ENCODE data around the gene CERS1.

CERS1 gene

GRCh38 chr19:18895824-18896341 is at the start of gene CERS1:
Gene CERS1, minus strand, starts transcription at chr19:18896158. Its CDS starts 86 bp downstream, at chr19:18896072.
- no peak for DNase-seq

DNA sequence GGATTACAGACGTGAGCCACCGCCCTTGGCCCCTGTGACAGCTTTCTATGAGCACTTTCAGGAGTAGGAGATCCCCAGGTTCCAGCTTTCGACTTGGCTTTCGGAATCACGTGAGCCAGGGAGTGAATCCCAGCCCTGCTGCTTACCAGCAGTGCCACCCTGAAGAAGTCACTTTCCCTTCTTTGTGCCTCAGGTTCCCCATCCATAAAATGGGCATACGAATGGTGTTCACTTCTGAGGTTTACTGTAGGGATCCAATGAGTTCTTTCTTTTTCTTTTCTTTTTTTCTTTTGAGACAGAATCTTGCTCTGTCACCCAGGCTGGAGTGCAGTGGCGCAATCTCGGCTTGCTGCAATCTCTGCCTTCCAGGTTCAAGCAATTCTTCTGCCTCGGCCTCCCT is 49.3 kb upstream of the CERS1 start:
- no peak for DNase-seq

- no peak for DNase-seq
These were observed 47.5 kb upstream of the CERS1 start for GRCh38 chr19:18943465-18943864.

DNA sequence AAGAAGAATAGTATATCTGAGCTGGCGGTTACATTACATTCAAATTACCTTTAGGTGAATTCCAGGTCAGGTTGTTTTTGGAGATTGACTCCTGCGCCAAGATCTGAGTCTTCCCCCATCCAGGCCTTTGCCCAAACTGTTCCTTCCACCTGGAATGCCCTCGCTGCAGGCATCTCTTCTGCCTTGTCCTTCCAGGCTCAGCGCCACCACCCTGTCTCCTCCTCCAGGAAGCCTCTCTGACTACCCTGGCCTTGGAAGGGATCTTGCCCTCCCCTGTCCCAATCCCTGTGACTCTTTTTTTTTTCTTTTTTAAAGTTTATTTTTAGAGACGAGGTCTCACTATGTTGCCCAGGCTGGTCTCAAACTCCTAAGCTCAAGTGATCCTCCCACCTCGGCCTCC is 46.7 kb upstream of the CERS1 start:
- DNase-seq, result no peak

- DNase-seq, result no peak
These were observed 45.8 kb upstream of the CERS1 start for GRCh38 chr19:18941628-18942354.

DNA sequence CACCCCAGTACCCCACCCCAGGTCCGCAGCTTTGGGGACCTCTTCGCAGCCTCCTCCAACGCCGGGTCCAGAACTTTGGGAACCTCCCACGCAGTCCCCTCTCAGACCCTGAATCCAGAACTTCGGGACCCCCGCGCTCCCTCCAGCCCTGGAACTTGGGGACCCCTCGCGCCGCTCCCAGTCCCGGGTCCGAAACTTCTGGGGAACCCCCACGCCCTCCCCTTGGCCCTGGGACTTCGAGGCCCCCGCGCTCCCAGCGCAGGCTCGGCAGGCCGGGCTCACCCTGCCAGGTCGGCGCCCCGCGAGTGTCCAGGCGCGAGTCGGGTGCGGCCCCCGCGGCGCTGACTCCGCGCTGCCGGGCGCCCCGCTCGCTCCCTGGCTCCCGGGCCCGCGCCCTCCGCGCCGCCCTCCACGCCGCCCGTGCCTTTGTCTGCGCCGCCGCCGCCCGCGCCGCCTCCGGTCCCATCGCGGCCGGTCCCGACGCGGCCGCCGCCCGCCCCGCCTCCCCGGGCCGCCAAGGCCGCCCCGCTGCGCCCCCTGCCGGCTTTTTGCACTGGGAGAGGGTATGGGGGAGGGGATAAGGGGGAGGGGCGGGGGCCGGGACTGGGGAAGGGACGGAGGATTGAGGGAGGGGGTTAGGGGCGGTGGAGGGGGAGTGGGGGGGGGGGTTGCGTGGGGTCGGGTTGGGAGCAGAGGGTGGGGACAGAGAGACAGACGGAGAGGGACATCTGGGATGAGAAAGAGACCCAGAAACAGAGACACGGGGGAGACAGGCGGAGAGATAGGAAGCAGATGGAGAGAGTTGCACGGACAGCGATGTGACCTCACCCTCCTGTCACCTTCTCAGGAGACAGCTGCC is 45.0 kb upstream of the CERS1 start, which contains the start of gene HOMER3:
HOMER3 (minus strand) TSS at position 449 of the 859 bp plus-strand sequence. CDS start 2,235 bp downstream, outside the sequence.
- DNase-seq, result peak; percentile 29 to 55

GRCh38 chr19:18939922-18940768 is 44.2 kb upstream of the CERS1 start:
- peak in 1 of 2 donors; percentile 50 for DNase-seq

DNA sequence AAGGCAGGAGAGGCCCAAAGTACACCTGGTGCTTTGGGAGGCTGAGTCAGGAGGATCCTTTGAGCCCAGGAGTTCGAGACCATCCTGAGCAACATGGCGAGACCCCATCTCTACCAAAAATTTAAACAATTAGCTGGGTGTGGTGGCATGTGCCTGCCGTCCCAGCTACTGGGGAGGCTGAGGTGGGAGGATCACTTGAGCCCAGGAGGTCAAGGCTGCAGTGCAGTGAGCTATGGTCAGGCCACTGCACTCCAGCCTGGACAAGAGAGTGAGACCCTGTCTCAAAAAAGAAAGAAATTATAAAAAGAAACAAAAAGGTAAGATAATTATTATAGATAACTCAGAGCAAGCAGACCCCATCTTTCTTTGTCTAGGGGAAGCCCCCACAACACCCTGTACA is 43.2 kb upstream of the CERS1 start:
- DNase-seq, result no peak

- no peak for DNase-seq
These were observed 37.3 kb upstream of the CERS1 start for GRCh38 chr19:18933297-18933696.

DNA sequence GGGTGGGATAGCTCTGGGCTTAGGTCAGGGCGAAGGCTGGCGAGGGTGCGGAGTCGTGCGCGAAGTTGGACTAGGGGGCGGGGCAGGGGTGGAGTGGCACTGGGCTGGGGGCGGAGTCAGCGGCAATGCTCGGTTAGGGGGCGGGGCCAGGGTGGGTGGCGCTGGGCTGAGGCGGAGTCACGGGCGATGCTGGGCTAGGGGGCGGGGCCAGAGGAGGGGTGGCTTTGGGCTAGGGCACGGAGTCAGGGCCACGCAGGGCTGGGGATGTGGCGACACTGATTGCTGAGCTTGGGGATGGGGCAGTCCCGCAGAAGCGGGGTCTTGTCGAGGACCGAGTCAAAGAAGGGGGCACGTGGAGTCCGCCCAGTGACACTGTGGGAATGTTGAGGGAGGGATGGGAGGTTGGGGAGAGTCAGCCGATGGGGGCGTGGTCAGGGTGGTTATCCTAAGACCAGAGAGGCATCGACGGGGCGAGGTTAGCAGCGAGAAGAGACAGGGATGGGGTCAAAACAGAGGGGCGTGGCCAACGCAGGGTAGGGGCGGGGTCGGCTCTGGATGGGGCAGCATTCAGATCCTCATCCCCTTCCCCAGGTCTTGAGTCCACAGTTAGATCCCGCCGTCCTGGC is 36.4 kb upstream of the CERS1 start:
- DNase-seq, result peak in 1 of 2 donors; percentile 83

DNA sequence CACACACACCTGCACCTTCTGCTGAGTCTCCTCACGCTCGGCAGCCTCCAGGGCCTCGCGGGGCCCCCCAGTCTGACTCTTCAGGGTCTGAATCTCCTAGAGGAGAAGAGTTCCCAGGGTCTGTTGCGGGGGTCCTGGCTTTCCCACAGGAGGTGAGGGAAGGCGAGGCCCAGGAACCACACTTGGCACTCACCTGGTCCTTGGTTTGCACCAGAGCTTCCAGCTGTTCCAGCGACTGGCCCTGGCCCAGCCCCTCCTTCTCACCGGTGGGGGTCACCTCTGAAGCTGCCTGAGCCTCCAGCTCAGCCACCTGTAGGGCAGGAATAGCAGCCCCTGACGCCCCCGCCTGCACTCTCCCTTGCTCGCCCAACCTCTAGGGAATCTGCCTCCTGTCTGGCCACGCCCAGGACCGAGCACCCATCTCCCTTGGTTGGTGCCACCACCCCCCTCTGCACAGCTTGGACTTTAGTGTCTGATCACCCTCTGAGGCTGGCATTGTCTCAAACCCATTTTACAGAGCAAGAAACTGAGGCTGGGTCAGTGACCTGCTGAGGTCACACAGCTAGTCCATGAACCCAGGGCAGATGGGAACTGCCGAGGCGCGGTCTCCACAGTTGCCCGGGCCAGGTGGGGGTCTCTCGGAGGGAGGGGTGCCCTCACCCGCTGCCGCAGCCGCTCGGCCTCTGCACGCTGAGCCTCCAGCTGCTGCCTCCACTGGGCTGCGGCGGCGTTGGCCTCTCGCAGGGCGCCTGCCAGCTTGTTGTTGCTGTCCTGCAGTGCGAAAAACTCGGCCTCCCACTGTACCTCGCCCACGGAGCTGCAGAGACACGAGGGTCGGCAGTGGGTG is 35.6 kb upstream of the CERS1 start:
- DNase-seq, result no peak

GRCh38 chr19:18929311-18929710 is 33.4 kb upstream of the CERS1 start:
- DNase-seq, result no peak

DNA sequence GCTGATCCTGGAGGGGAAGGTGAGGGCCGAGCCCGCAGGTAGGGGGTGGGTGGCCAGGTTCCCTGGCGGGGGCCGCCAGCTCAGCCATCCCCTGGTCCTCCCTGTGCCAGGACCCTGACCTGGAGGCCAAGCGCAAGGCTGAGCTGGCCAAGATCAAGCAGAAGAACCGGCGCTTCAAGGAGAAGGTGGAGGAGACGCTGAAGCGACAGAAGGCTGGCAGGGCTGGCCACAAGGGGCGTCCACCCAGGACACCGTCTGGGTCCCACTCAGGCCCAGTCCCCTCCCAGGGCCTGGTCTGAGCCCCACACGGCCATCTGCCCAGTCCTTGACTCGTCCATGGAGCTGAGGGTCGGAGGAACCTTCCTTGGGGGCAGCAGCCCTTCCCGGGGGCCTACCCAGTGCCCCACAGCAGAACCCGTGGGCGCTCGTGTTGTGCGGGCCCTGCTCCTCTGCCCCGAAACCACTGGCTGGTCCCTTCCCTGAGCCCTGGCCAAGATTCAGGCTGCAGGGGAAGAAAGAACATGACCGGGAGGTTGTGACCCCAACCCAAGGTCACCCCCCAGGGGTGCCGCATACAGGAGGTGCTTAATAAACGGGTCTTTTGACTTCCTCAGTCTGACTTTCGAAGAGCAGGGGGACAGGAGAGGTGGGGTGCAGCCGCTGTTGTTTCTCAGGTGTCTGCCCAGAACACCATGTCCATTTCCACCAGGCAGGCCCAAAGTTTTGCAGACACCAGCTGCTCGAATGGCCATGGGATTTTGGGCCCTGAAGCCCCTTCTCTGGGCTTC is 32.3 kb upstream of the CERS1 start:
- no peak for DNase-seq

DNA sequence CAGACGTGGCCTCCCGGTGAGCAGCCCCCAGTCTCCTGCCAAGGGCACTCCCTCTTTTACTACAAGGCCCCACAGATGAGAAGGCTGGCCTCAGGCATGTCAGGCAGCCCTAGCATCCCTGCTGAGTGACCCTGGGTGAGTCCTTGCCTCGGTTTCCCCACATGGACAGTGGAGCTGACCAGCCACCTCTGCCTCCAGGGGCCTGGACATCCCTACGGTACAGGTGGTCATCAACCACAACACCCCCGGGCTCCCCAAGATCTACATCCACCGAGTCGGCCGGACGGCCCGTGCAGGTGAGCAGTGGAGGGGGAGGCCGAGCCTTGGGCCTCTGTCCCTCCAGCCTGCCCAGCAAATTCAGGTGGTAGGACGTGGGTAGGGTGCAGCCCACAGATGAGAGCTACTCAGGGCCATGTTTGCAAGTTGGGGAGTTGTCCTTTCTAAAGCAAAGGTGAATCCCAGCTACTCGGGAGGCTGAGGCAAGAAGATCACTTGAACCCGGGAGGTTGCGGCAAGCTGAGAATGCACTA is 28.8 kb upstream of the CERS1 start:
- DNase-seq, result no peak

GRCh38 chr19:18922228-18922985 is 26.4 kb upstream of the CERS1 start:
- no peak for DNase-seq

DNA sequence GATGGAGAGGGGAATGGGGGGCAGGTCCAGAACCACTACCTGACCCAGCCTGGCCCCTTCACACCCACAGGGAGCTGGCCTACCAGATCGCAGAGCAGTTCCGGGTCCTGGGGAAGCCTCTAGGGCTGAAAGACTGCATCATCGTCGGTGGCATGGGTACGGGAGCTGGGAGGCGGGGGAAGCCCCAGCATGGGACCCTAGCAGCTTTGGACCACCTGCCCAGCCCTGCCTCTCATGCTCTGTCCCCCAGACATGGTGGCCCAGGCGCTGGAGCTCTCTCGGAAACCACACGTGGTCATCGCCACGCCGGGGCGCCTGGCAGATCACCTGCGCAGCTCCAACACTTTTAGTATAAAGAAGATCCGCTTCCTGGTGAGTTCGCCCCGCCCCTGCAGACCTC is 25.6 kb upstream of the CERS1 start:
- DNase-seq, result no peak

GRCh38 chr19:18920400-18920799 is 24.4 kb upstream of the CERS1 start:
- DNase-seq, result no peak

DNA sequence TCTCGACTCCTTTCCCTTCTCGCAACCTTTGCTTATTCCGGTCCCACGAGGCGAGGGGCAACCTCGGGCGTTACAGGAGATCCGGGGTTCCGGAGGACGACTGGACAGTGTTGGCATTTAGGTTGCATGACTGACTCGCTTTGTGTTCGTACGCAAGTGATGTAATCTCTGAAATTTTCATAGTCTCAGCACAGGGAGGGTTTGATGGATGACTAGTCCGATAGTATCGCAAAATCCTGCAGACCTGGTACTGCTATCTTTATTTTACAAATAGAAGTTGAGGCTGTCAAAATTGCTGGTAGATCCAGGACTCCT is 23.9 kb upstream of the CERS1 start:
- no peak for DNase-seq

DNA sequence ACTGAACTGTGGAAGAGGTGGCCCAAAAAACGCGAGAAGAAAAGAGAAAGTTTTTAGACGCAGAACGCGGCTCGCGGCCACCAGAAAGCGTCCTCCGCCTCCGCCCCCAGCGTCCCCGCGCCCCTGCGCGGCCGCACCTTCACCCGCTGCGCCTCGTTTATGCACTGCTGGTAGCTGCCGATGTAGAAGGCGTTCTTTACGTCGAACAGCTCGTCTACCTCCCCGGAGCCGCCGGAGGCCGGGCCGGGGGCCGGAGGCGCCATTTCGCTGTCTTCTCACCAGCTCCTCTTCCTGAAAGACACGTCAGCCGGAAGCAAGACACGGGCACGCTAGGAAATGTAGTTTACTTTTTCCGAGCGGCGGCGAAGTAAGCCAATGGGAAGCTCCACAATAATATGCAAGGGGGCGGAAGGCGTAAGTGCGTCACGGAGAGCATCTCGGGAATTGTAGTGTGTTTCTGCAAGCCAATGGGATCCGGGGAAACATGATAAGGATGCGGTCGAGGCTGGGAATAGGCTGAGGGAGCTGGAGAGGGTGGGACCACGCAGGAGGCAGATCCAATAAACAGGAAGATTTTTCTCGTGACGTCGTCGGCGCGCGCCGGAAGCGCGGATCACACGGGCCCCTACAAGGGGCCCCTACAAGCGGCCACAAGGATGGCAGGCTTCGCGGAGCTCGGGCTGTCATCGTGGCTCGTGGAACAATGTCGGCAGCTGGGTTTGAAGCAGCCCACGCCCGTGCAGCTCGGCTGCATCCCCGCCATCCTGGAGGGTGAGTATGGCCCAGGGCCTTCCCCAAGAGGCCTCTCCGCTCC is 23.3 kb upstream of the CERS1 start, which contains the start of the genes COPE and DDX49:
COPE (minus strand) TSS at position 302 of the 814 bp plus-strand sequence; CDS start at position 263, 39 bp downstream.
DDX49 (plus strand) TSS at position 630 of the 814 bp plus-strand sequence; CDS start at position 657, 27 bp downstream.
- DNase-seq, result peak; percentile 91 to 100
